Upper lobe of right lung (tissue), 1 donor: ENCODE results near the gene APBA2. TPM values are rescaled to one million over a fixed set of nuclear protein-coding genes. Genes with fewer than 3 reads are reported as not detected.

Source experiments
- ATAC-seq: fragments of 200-7000 bp; cut with Tn5 transposase; one replicate; pipeline ENCODE4 v1.9.1; 2020; ENCODE audit warnings: mild to moderate bottlenecking, moderate library complexity
- DNase-seq: peaks from one replicate; pipeline ENCODE4 v3.0.0-alpha.2; 2020
- H3K27ac ChIP-seq: fragments of 200-600 bp; one replicate; pipeline ENCODE4 v1.8.0; 2022
- H3K27me3 ChIP-seq: fragments of 200-600 bp; one replicate; pipeline ENCODE4 v1.8.0; 2022; ENCODE audit warnings: mild to moderate bottlenecking
- H3K36me3 ChIP-seq: fragments of 200-600 bp; one replicate; pipeline ENCODE4 v1.8.0; 2022
- H3K4me1 ChIP-seq: fragments of 200-600 bp; one replicate; pipeline ENCODE4 v1.8.0; 2022
- H3K4me3 ChIP-seq: fragments of 200-600 bp; one replicate; pipeline ENCODE4 v1.8.0; 2022; ENCODE audit warnings: mild to moderate bottlenecking
- H3K9me3 ChIP-seq: fragments of 200-600 bp; one replicate; pipeline ENCODE4 v1.8.0; 2022
- intact Hi-C: fragments of 100-400 bp; cut with DNase I; formaldehyde crosslinking; loops from one replicate; pipeline ENCODE4 v1.11.0; 2022
- total RNA-seq: library from RNA; stranded (reverse); fragmentation: NEBNext Ultra II Directional; extraction: Animal tissue kit (Norgen Biotek cat#: 25700); gene quantifications from one replicate; pipeline ENCODE4 v1.2.1, GENCODE V29; 2021
- TF ChIP-seq, protein P1 (sequence below): fragments of 200-600 bp; IDR thresholded peaks from one replicate; pipeline ENCODE4 v1.8.0; 2022; ENCODE audit warnings: antibody characterized with exemption
- donor health status: DM: no; HTN: yes; CAD: no; lungs with severe emphysema.

Gene APBA2
- total RNA-seq, 1 donor from 2014 or later: 4.2 TPM

DNA sequence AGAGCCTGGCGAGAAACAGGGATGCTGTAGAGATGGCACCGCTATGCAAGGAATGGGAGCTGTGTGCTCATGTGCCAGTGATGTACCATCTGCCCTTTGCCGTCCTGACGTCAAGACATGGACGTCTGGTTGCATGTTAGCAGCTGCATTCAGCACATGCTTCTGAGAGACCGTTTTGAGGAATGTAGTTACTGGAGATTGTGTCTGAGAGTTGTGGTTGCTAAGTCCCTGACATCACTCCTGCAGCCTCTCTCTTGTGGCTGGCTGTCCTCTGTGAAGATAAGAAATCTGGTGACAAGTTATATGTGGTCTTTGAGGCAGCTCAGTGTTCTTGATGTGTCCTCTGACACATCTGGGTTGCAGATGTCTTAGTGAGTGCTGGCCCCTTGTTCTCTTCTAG is 165.1 kb downstream of the APBA2 start:
- peak; percentile 24 for ATAC-seq
- H3K9me3 ChIP-seq: no peaks in the 10 kb centered on the region
- intact Hi-C loops: no loop called here
- H3K4me1 ChIP-seq: no peaks in the 10 kb centered on the region
- TF ChIP-seq, protein P1, sequence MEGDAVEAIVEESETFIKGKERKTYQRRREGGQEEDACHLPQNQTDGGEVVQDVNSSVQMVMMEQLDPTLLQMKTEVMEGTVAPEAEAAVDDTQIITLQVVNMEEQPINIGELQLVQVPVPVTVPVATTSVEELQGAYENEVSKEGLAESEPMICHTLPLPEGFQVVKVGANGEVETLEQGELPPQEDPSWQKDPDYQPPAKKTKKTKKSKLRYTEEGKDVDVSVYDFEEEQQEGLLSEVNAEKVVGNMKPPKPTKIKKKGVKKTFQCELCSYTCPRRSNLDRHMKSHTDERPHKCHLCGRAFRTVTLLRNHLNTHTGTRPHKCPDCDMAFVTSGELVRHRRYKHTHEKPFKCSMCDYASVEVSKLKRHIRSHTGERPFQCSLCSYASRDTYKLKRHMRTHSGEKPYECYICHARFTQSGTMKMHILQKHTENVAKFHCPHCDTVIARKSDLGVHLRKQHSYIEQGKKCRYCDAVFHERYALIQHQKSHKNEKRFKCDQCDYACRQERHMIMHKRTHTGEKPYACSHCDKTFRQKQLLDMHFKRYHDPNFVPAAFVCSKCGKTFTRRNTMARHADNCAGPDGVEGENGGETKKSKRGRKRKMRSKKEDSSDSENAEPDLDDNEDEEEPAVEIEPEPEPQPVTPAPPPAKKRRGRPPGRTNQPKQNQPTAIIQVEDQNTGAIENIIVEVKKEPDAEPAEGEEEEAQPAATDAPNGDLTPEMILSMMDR: no peak
- DNase-seq: peak; percentile 28
- H3K4me3 ChIP-seq: no peak overlapping the region
- H3K27me3 ChIP-seq: no peaks in the 10 kb centered on the region
- H3K36me3 ChIP-seq: no peaks in the 10 kb centered on the region
- no peak overlapping the region for H3K27ac ChIP-seq

DNA sequence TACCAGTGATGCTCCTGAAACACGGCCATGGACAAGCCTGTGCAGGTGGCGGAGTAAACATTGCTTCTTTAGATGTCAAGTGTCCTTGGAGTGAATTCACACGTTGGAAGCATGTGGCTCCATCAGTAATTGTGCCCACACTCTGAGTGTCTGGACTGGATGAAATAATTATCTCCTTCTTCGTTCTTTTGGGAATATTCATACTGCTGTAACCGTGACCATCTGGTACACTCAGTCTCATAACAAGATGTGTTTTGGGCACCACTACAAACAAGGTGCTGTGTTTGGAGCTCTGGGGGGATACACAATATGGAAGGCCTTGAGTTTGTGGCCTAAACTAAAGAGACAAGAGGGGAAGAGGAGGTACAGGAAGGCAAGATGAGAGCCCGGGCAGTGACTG is 165.6 kb downstream of the APBA2 start:
- no peaks in the 10 kb centered on the region for H3K27me3 ChIP-seq
- no peak for ATAC-seq

DNA sequence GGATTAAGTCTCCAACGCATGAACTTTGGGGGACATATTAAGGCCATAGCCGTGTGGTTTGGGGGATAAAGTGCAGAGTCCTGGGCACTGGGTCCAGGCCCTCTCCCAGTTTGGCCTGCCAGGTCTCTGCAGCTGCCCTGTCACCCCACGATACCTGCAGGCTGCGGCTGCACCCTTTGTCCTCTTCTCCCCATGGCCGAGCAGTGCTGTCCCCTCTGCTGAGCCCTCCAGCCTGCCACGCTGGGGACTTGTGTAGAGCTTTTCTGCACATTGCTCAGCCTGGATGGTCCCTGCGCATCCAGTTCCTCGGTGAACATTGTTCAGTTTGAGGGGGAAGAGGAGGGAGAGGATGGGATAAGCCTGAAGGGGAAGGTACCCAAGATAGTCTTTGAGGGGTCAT is 167.2 kb downstream of the APBA2 start:
- Histone ChIP-seq H3K27me3 (no peaks in the 10 kb centered on the region), H3K4me3 (no peak overlapping the region), H3K4me1 (no peaks in the 10 kb centered on the region), H3K36me3 (no peaks in the 10 kb centered on the region), H3K9me3 (no peaks in the 10 kb centered on the region), H3K27ac (no peak overlapping the region)
- TF ChIP-seq, protein P1: no peak
- ATAC-seq: no peak
- DNase-seq: peak; percentile 22
- intact Hi-C loops: no loop called here

More for the DNA sequence above, 165.6 kb downstream of the APBA2 start:
- Histone ChIP-seq H3K4me1 (no peaks in the 10 kb centered on the region), H3K36me3 (no peaks in the 10 kb centered on the region), H3K9me3 (no peaks in the 10 kb centered on the region), H3K4me3 (no peak overlapping the region), H3K27ac (no peak overlapping the region)
- intact Hi-C loops: no loop called here
- peak; percentile 7 for DNase-seq
- TF ChIP-seq, protein P1: no peak

DNA sequence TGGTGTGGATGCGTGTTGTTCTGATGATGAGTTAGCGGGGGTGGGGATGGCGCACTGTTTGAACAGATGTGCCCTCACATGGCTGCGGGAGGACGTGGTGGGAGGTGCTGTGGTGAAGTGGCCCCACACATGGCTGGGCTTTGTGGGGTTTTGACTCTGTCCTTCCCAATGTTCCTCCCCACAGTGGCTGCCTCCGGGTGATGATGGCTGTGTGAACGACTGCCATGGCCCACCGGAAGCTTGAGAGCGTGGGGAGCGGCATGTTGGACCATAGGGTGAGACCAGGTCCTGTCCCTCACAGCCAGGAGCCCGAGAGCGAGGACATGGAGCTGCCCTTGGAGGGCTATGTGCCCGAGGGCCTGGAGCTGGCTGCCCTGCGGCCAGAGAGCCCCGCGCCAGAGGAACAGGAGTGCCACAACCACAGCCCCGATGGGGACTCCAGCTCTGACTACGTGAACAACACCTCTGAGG is 167.9 kb downstream of the APBA2 start:
- DNase-seq (peak; percentile 56), ATAC-seq (peak; percentile 22)
- TF ChIP-seq, protein P1: no peak
- no peaks in the 10 kb centered on the region for H3K9me3 ChIP-seq
- no peaks in the 10 kb centered on the region for H3K36me3 ChIP-seq
- H3K4me1 ChIP-seq: no peaks in the 10 kb centered on the region
- no peak overlapping the region for H3K4me3 ChIP-seq
- H3K27me3 ChIP-seq: no peaks in the 10 kb centered on the region
- no peak overlapping the region for H3K27ac ChIP-seq
- intact Hi-C loops: no loop called here

DNA sequence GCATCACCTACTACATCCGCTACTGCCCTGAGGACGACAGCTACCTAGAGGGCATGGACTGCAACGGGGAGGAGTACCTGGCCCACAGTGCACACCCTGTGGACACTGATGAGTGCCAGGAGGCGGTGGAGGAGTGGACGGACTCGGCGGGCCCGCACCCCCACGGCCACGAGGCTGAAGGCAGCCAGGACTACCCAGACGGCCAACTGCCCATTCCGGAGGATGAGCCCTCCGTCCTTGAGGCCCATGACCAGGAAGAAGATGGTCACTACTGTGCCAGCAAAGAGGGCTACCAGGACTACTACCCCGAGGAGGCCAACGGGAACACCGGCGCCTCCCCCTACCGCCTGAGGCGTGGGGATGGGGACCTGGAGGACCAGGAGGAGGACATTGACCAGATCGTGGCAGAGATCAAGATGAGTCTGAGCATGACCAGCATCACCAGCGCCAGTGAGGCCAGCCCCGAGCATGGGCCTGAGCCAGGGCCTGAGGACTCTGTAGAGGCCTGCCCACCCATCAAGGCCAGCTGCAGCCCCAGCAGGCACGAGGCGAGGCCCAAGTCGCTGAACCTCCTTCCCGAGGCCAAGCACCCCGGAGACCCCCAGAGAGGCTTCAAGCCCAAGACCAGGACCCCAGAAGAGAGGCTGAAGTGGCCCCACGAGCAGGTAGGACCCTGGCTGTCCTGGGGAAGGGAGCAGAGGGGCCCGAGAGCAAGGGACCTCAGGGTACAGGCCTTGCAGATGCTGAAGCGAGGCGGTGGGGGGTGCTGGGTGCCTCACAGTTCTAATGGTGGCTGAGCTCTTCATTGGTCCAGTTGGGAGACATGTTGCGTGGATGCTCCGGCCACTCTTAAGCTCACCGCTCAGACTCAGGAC is 168.6 kb downstream of the APBA2 start:
- intact Hi-C loops: no loop called here
- no peaks in the 10 kb centered on the region for H3K4me1 ChIP-seq
- no peaks in the 10 kb centered on the region for H3K27me3 ChIP-seq
- TF ChIP-seq, protein P1: no peak
- H3K27ac ChIP-seq: no peak overlapping the region
- ATAC-seq: peak; percentile 23
- H3K9me3 ChIP-seq: no peaks in the 10 kb centered on the region
- no peaks in the 10 kb centered on the region for H3K36me3 ChIP-seq
- no peak overlapping the region for H3K4me3 ChIP-seq
- peak; percentile 59 for DNase-seq
